ENCODE measurements around the gene LTBP1. TPM values are rescaled to one million over a fixed set of nuclear protein-coding genes. Genes with fewer than 3 reads are reported as not detected.

LTBP1 gene
- total and polyA plus RNA-seq, 10 of the 15 experiments (the other 5 are each of a cell fraction or from before 2014, with no cell fraction given): 0.01 to 0.28 (median 0.12) TPM; not detected in 2

- no peak for DNase-seq (ENCODE audit: low read depth, low spot score)
- no TSS peak for BruUV-seq (replicated peaks)
- Histone ChIP-seq H2AFZ (ENCODE audit: control insufficient read depth, low read depth, low read length) (no peak overlapping the region), H3K36me3 (ENCODE audit: control insufficient read depth in 2 of 2, insufficient read depth in 2 of 2, low read length in 1 of 2) (no peaks in the 10 kb centered on the region), H4K20me1 (ENCODE audit: control insufficient read depth, insufficient read depth) (no peaks in the 10 kb centered on the region), H3K4me2 (ENCODE audit: control insufficient read depth, insufficient read depth) (no peak overlapping the region), H3K4me1 (ENCODE audit: control insufficient read depth, insufficient read depth, low read length) (no peaks in the 10 kb centered on the region), H3K9ac (ENCODE audit: control insufficient read depth, insufficient read depth, low read length) (no peak overlapping the region), H3K4me3 (no peak overlapping the region), H3K9me3 (replicated peaks; ENCODE audit: control insufficient read depth, insufficient read depth, low read length) (no peaks in the 10 kb centered on the region), H3K27me3 (replicated peaks in 1 of 2; ENCODE audit: control insufficient read depth in 2 of 2, insufficient read depth in 2 of 2, low read length in 1 of 2) (no peaks in the 10 kb centered on the region; a peak in 1 of 4 replicates), H3K79me2 (ENCODE audit: control insufficient read depth, insufficient read depth, low read length) (no peaks in the 10 kb centered on the region), H3K27ac (ENCODE audit: control insufficient read depth, insufficient read depth) (no peak overlapping the region)
- no peak for ATAC-seq
- ChIA-PET CTCF (no interaction called here), RAD21 (ENCODE audit: unreplicated experiment) (no interaction called here), SMC1A (ENCODE audit: uncharacterized antibody, unreplicated experiment) (no interaction called here), POLR2A (no interaction called here)
- no peak for TF ChIP-seq RBBP5 (conservative IDR thresholded peaks at IDR 0.05)
- intact Hi-C loops (cut with micrococcal nuclease; ENCODE audit: unreplicated experiment) (no loop called here), in situ Hi-C loops (cut with MboI) (no loop called here)
- FAIRE-seq: no peak
- 25% methylated on average over 2 of the region's 2 CpGs for WGBS (ENCODE audit: insufficient coverage, insufficient replicate concordance, low lambda C conversion rate, missing lambda C conversion rate)
These were observed 291.4 kb downstream of the LTBP1 start for GRCh38 chr2:33238111-33238510.

- no peaks in the 10 kb centered on the region for H3K36me3 ChIP-seq (ENCODE audit: control insufficient read depth in 2 of 2, insufficient read depth in 2 of 2, low read length in 1 of 2)
- no peak overlapping the region for H3K4me3 ChIP-seq
- CTCF ChIA-PET: no interaction called here
- WGBS (ENCODE audit: insufficient coverage, insufficient replicate concordance, low lambda C conversion rate, missing lambda C conversion rate): 21% methylated on average over 4 of the region's 4 CpGs
- H3K4me2 ChIP-seq (ENCODE audit: control insufficient read depth, insufficient read depth): no peak overlapping the region
- no peaks in the 10 kb centered on the region for H4K20me1 ChIP-seq (ENCODE audit: control insufficient read depth, insufficient read depth)
- no peaks in the 10 kb centered on the region for H3K4me1 ChIP-seq (ENCODE audit: control insufficient read depth, insufficient read depth, low read length)
- TF ChIP-seq YBX1 (IDR thresholded peaks at IDR 0.05) (no peak), RELA (IDR thresholded peaks at IDR 0.05; ENCODE audit: borderline replicate concordance, partially characterized antibody) (no peak), FOXK2 (IDR thresholded peaks at IDR 0.05) (no peak), NR2C1 (IDR thresholded peaks at IDR 0.05) (no peak), NFYB (IDR thresholded peaks at IDR 0.05; ENCODE audit: insufficient read depth, low read depth, low read length) (no peak), RBBP5 (conservative IDR thresholded peaks at IDR 0.05) (no peak)
- no peak overlapping the region for H3K27ac ChIP-seq (ENCODE audit: control insufficient read depth, insufficient read depth)
- SMC1A ChIA-PET (ENCODE audit: uncharacterized antibody, unreplicated experiment): interaction anchor here (0.8 kb wide), 1 partner anchor 154 kb away, joined by 3 read pairs; no protein-coding TSS in a partner anchor
- DNase-seq (ENCODE audit: low read depth, low spot score) (no peak), ATAC-seq (no peak), FAIRE-seq (no peak)
- in situ Hi-C loops (cut with MboI): no loop called here
- POLR2A ChIA-PET: no interaction called here
- intact Hi-C loops (cut with micrococcal nuclease; ENCODE audit: unreplicated experiment): no loop called here
- H3K9me3 ChIP-seq (replicated peaks; ENCODE audit: control insufficient read depth, insufficient read depth, low read length): no peaks in the 10 kb centered on the region
- H3K27me3 ChIP-seq (replicated peaks in 1 of 2; ENCODE audit: control insufficient read depth in 2 of 2, insufficient read depth in 2 of 2, low read length in 1 of 2): no peaks in the 10 kb centered on the region
- no peak overlapping the region for H3K9ac ChIP-seq (ENCODE audit: control insufficient read depth, insufficient read depth, low read length)
- no peaks in the 10 kb centered on the region for H3K79me2 ChIP-seq (ENCODE audit: control insufficient read depth, insufficient read depth, low read length)
- BruUV-seq (replicated peaks): no TSS peak
- RAD21 ChIA-PET (ENCODE audit: unreplicated experiment): no interaction called here
- no peak overlapping the region for H2AFZ ChIP-seq (ENCODE audit: control insufficient read depth, low read depth, low read length)
These were observed 293.4 kb downstream of the LTBP1 start for GRCh38 chr2:33240178-33240577.

Measured in GM12878 (cell line).